ENCODE results near the gene SERP2.

The SERP2 gene

DNA sequence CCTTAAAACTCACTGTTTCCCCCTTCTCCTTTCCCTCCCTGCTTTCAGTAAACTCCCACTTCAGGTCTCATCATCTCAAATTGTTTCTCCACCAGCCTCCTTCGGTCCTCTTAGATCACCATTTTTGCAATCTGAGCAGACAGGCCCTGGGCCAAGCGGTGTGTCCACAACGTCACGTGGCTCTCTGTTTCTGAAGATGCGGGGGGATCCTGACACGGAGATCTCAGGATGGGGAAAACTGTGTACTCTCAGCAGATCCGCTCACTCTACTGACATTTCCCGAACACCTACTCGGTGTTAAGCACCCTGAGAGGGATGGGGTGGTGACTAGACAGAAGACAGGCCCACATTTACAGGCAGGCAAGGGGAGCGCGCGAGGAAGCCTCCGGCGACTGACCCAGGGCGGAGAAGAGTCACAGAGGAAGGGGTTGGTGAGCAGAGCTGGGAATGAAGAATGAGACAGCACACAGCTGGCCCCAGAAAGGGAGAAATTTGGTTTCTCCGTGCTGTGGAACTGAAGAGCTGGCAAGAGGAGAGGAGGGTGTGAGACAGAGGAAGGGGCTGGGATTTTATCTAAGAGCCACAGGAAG is 38.8 kb downstream of the SERP2 start:
- H3K4me3 ChIP-seq (replicated peaks; ENCODE audit: low read depth, low read length): no peak overlapping the region
- no peak for DNase-seq (ENCODE audit: extremely low read depth, insufficient read length)
- TF ChIP-seq, protein P1, sequence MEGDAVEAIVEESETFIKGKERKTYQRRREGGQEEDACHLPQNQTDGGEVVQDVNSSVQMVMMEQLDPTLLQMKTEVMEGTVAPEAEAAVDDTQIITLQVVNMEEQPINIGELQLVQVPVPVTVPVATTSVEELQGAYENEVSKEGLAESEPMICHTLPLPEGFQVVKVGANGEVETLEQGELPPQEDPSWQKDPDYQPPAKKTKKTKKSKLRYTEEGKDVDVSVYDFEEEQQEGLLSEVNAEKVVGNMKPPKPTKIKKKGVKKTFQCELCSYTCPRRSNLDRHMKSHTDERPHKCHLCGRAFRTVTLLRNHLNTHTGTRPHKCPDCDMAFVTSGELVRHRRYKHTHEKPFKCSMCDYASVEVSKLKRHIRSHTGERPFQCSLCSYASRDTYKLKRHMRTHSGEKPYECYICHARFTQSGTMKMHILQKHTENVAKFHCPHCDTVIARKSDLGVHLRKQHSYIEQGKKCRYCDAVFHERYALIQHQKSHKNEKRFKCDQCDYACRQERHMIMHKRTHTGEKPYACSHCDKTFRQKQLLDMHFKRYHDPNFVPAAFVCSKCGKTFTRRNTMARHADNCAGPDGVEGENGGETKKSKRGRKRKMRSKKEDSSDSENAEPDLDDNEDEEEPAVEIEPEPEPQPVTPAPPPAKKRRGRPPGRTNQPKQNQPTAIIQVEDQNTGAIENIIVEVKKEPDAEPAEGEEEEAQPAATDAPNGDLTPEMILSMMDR (IDR thresholded peaks at IDR 0.05; ENCODE audit: insufficient read depth, low read length, poor library complexity, severe bottlenecking): no peak
- no peaks in the 10 kb centered on the region for H3K36me3 ChIP-seq (ENCODE audit: control insufficient read depth, insufficient read depth, low read length)
- H3K27me3 ChIP-seq (replicated peaks; ENCODE audit: control insufficient read depth, insufficient read depth, low read length): no peaks in the 10 kb centered on the region; the same call in 1 of the 2 replicates

DNA sequence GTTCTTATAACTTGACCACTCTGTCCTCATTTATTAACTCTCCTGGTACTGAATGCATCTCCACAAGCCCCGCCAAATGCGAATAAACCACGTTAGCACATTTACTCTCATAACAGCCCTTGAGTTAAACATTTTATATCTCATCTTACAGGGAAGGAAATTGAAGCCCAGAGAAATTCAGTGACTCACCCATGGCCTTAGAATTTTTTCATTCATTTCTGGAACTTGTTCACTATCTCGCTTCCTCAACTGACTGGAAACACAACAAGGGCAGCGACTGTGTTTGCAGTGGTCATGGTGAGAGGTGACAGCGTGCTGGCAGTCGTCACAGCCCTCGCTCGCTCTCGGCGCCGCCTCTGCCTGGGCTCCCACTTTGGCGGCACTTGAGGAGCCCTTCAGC is 39.5 kb downstream of the SERP2 start:
- no peaks in the 10 kb centered on the region for H3K36me3 ChIP-seq (ENCODE audit: control insufficient read depth, insufficient read depth, low read length)
- H3K4me3 ChIP-seq (replicated peaks; ENCODE audit: low read depth, low read length): no peak overlapping the region
- TF ChIP-seq, protein P1 (IDR thresholded peaks at IDR 0.05; ENCODE audit: insufficient read depth, low read length, poor library complexity, severe bottlenecking): no peak
- no peaks in the 10 kb centered on the region; the same call in 1 of the 2 replicates for H3K27me3 ChIP-seq (replicated peaks; ENCODE audit: control insufficient read depth, insufficient read depth, low read length)
- no peak for DNase-seq (ENCODE audit: extremely low read depth, insufficient read length)

DNA sequence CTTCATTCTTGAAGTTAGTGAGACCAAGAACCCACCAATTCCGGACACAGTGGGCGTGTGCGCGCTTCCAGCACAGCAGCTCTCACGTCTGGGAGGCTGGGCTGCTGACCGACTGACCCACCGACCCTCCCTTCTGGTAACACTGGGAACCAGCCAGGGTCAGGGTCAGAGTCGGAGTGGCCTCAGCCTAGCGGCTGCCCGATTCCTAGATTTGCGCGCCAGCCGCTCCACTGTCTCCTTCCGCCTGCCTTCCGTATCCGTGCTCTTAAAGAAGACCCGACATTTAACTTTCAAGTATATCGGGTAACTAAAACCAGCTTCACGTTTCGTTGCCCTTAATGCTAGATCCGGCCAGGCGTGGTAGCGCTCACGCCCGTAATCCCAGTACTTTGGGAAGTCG is 41.1 kb downstream of the SERP2 start:
- Histone ChIP-seq H3K36me3 (ENCODE audit: control insufficient read depth, insufficient read depth, low read length) (no peaks in the 10 kb centered on the region), H3K4me3 (replicated peaks; ENCODE audit: low read depth, low read length) (no peak overlapping the region), H3K27me3 (replicated peaks; ENCODE audit: control insufficient read depth, insufficient read depth, low read length) (no peaks in the 10 kb centered on the region; the same call in 1 of the 2 replicates)
- TF ChIP-seq, protein P1 (IDR thresholded peaks at IDR 0.05; ENCODE audit: insufficient read depth, low read length, poor library complexity, severe bottlenecking): no peak
- DNase-seq (ENCODE audit: extremely low read depth, insufficient read length): no peak

DNA sequence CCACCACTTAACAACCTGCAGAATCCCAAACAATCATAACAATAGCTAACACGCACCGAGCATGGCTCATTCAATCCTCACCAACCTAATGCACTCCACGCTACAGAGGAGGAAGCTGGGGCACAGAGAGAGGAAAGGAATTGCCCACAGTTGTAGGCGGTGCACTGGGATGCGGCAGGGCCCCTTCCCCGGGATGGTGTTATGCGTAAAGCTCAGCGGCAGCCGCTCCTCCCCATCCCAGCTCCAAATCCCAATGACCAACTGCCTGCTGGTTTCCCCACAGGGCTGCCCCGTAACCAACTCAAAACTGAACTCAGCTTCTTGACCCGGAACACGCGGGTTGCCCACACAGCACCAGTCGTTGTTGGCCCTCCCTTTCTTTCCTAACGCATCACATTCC is 42.2 kb downstream of the SERP2 start:
- Histone ChIP-seq H3K36me3 (ENCODE audit: control insufficient read depth, insufficient read depth, low read length) (no peaks in the 10 kb centered on the region), H3K4me3 (replicated peaks; ENCODE audit: low read depth, low read length) (no peak overlapping the region), H3K27me3 (replicated peaks; ENCODE audit: control insufficient read depth, insufficient read depth, low read length) (no peaks in the 10 kb centered on the region; the same call in 1 of the 2 replicates)
- TF ChIP-seq, protein P1 (IDR thresholded peaks at IDR 0.05; ENCODE audit: insufficient read depth, low read length, poor library complexity, severe bottlenecking): no peak
- no peak for DNase-seq (ENCODE audit: extremely low read depth, insufficient read length)

DNA sequence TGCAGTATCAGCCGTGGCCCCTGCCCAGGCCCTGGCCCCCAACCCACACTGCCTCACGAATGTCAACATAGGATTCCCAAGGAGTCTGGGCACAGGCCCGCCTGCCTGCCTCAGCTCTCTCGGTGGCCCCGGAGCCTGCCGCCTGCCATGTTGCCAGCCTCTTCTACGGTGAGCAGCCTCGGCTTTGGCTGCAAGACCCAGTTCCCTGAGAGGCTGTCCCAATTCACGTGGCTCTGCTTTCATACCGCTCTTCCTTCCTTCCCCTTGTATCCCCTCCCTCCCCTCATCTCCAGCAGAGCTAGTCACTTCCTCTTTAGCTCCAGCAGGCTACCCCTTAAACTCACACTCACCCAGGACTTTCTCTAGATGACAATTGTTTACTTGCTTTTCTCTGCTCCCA is 42.7 kb downstream of the SERP2 start:
- Histone ChIP-seq H3K27me3 (replicated peaks; ENCODE audit: control insufficient read depth, insufficient read depth, low read length) (no peaks in the 10 kb centered on the region; the same call in 1 of the 2 replicates), H3K36me3 (ENCODE audit: control insufficient read depth, insufficient read depth, low read length) (no peaks in the 10 kb centered on the region), H3K4me3 (replicated peaks; ENCODE audit: low read depth, low read length) (no peak overlapping the region)
- DNase-seq (ENCODE audit: extremely low read depth, insufficient read length): no peak
- TF ChIP-seq, protein P1 (IDR thresholded peaks at IDR 0.05; ENCODE audit: insufficient read depth, low read length, poor library complexity, severe bottlenecking): no peak

DNA sequence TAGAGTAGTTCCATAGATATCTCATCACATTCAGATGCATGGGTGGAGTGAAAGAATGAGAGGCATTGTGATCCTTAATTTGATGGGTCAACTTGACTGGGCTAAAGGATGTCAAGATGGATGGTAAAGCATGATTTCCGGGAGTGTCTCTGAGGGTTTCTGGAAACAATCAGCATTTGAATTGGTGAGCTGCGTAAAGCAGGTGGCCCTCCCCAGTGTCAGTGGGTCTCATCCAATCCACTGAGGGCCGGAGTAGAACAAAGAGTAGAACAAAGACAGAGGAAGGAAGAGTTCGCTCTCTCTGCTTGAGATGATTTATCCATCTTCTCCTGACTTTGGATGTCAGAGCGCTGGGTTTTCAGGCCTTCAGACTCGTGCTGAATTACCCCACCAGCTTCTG is 43.1 kb downstream of the SERP2 start:
- Histone ChIP-seq H3K36me3 (ENCODE audit: control insufficient read depth, insufficient read depth, low read length) (no peaks in the 10 kb centered on the region), H3K4me3 (replicated peaks; ENCODE audit: low read depth, low read length) (no peak overlapping the region), H3K27me3 (replicated peaks; ENCODE audit: control insufficient read depth, insufficient read depth, low read length) (no peaks in the 10 kb centered on the region; the same call in 1 of the 2 replicates)
- TF ChIP-seq, protein P1 (IDR thresholded peaks at IDR 0.05; ENCODE audit: insufficient read depth, low read length, poor library complexity, severe bottlenecking): no peak
- DNase-seq (ENCODE audit: extremely low read depth, insufficient read length): no peak
